ENCODE measurements around the gene SPNS3. TPM values are rescaled to one million over a fixed set of nuclear protein-coding genes. Genes with fewer than 3 reads are reported as not detected.

The SPNS3 gene
- total RNA-seq, 1 donor from 2014 or later, result 0.34 TPM

GRCh38 chr17:4426499-4427208 lies 7.1 kb upstream of the SPNS3 start:
- Mint-ChIP-seq H3K4me3 (no peak overlapping the region), H3K36me3 (no peaks in the 10 kb centered on the region), H3K27ac (peak overlapping the region; percentile 41), H3K4me1 (ENCODE audit: unreplicated experiment) (no peaks in the 10 kb centered on the region), H3K9me3 (no peaks in the 10 kb centered on the region), H3K27me3 (no peaks in the 10 kb centered on the region)
- TF ChIP-seq, protein P1, sequence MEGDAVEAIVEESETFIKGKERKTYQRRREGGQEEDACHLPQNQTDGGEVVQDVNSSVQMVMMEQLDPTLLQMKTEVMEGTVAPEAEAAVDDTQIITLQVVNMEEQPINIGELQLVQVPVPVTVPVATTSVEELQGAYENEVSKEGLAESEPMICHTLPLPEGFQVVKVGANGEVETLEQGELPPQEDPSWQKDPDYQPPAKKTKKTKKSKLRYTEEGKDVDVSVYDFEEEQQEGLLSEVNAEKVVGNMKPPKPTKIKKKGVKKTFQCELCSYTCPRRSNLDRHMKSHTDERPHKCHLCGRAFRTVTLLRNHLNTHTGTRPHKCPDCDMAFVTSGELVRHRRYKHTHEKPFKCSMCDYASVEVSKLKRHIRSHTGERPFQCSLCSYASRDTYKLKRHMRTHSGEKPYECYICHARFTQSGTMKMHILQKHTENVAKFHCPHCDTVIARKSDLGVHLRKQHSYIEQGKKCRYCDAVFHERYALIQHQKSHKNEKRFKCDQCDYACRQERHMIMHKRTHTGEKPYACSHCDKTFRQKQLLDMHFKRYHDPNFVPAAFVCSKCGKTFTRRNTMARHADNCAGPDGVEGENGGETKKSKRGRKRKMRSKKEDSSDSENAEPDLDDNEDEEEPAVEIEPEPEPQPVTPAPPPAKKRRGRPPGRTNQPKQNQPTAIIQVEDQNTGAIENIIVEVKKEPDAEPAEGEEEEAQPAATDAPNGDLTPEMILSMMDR (conservative IDR thresholded peaks at IDR 0.05), result no peak
- DNase-seq (ENCODE audit: extremely low spot score, unreplicated experiment), result no peak

- no peak overlapping the region for H3K27ac Mint-ChIP-seq
These were observed 6.2 kb upstream of the SPNS3 start for GRCh38 chr17:4427505-4427904.

GRCh38 chr17:4436381-4436780 lies 2.6 kb downstream of the SPNS3 start:
- Mint-ChIP-seq H3K9me3 (no peaks in the 10 kb centered on the region), H3K27me3 (peaks cover 10% of the 10 kb centered on the region), H3K36me3 (no peaks in the 10 kb centered on the region), H3K4me3 (no peak overlapping the region), H3K4me1 (ENCODE audit: unreplicated experiment) (peaks cover 6% of the 10 kb centered on the region), H3K27ac (no peak overlapping the region)
- DNase-seq (ENCODE audit: extremely low spot score, unreplicated experiment), result no peak
- TF ChIP-seq, protein P1 (conservative IDR thresholded peaks at IDR 0.05), result no peak

More at GRCh38 chr17:4427505-4427904, 6.2 kb upstream of the SPNS3 start:
- Mint-ChIP-seq H3K9me3 (no peaks in the 10 kb centered on the region), H3K36me3 (no peaks in the 10 kb centered on the region), H3K4me3 (no peak overlapping the region), H3K27me3 (no peaks in the 10 kb centered on the region), H3K4me1 (ENCODE audit: unreplicated experiment) (no peaks in the 10 kb centered on the region)
- no peak for DNase-seq (ENCODE audit: extremely low spot score, unreplicated experiment)
- TF ChIP-seq, protein P1 (conservative IDR thresholded peaks at IDR 0.05), result no peak

GRCh38 chr17:4436846-4437245 lies 3.1 kb downstream of the SPNS3 start:
- TF ChIP-seq, protein P1 (conservative IDR thresholded peaks at IDR 0.05), result no peak
- H3K9me3 Mint-ChIP-seq, result no peaks in the 10 kb centered on the region
- H3K4me3 Mint-ChIP-seq, result no peak overlapping the region
- H3K27ac Mint-ChIP-seq, result no peak overlapping the region
- H3K27me3 Mint-ChIP-seq, result peaks cover 10% of the 10 kb centered on the region
- no peak for DNase-seq (ENCODE audit: extremely low spot score, unreplicated experiment)
- peaks cover 6% of the 10 kb centered on the region for H3K4me1 Mint-ChIP-seq (ENCODE audit: unreplicated experiment)
- H3K36me3 Mint-ChIP-seq, result no peaks in the 10 kb centered on the region

DNA sequence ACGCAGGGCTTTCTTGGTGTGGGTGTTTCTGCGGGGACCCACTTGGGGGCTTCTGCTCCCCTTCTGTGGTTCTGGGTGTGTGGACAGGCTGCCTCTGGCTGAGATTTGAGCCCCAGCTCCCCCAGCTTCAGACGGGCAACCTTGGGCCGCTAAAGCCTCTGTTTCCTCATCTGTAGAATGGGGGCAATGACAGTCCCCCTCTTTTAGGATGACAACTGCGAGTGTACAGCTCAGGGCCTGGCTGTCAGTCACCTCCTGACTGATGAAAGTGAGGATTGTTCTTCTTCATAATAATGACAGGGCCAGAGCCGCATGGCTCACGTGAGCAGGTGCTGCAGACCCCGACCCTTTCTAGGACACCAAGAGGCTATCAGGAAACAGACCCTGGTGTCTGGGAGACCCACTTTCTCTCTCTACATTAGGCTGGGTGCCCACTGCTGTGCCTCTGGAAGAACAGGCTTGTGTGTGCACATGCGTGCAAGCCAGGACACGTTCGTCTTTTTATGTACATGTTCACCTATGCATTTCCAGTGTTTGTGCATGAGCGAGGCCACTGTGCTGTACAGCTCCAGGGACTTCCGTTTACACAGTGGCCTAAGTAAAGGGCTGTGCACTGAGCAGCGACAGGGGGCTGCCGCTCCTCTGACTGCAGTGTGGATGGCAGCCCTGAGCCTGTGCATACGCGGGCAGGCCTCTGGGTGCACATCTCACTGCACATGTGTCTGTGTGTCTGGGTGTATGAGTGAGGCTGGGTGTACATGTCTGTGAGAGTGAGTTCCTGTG lies 4.6 kb downstream of the SPNS3 start:
- Mint-ChIP-seq H3K9me3 (no peaks in the 10 kb centered on the region), H3K36me3 (no peaks in the 10 kb centered on the region), H3K27me3 (peaks cover 6% of the 10 kb centered on the region), H3K4me3 (no peak overlapping the region), H3K27ac (no peak overlapping the region), H3K4me1 (ENCODE audit: unreplicated experiment) (peaks cover 6% of the 10 kb centered on the region)
- TF ChIP-seq, protein P1 (conservative IDR thresholded peaks at IDR 0.05), result no peak
- no peak for DNase-seq (ENCODE audit: extremely low spot score, unreplicated experiment)

Data from type B pancreatic cell (in vitro differentiated cells).